ENCODE data around the gene CEBPG.

CEBPG gene

GRCh38 chr19:33395561-33396550, 22.3 kb downstream of the CEBPG start:
- DNase-seq: no peak

DNA sequence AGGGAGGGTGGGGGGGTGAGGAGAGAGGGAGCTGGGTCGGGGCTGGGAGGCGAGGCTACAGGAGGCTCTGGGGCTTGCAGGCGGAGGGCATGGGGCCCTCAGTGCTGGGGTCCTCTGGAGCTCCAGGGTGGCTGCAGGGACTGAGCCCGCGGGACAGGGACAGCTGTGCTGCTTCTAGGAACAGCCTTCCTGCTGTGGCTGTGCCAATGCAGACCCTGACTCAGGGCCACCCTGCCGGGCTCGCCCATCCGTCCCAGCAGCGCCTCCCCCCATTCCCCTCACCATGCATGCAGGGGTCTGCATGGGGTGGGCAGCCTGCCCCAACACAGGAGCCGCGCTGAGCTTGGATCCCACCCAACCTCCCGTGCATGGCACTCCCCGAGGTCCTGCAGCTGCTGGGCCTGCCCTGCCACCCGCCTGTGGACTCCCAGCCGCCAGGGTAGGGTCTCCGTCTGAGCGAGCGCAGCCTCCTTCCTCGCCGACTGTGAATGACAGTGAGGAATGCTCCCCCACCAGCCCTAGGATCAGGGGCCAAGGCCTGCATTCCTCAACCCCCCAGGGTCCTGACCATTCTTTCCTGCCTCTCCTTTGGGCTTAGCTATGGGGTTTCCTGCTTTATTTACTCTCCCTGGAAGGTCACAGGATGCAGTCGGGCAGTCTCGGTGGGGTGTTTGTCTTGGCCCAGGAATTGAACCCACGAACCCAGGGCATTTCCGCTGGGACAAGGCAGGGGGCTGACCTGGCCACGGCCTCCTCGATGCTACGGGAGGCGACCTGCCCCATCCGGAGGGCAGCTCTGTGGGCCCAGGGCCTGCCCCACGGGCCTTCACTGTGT, 23.4 kb downstream of the CEBPG start:
- DNase-seq: no peak

DNA sequence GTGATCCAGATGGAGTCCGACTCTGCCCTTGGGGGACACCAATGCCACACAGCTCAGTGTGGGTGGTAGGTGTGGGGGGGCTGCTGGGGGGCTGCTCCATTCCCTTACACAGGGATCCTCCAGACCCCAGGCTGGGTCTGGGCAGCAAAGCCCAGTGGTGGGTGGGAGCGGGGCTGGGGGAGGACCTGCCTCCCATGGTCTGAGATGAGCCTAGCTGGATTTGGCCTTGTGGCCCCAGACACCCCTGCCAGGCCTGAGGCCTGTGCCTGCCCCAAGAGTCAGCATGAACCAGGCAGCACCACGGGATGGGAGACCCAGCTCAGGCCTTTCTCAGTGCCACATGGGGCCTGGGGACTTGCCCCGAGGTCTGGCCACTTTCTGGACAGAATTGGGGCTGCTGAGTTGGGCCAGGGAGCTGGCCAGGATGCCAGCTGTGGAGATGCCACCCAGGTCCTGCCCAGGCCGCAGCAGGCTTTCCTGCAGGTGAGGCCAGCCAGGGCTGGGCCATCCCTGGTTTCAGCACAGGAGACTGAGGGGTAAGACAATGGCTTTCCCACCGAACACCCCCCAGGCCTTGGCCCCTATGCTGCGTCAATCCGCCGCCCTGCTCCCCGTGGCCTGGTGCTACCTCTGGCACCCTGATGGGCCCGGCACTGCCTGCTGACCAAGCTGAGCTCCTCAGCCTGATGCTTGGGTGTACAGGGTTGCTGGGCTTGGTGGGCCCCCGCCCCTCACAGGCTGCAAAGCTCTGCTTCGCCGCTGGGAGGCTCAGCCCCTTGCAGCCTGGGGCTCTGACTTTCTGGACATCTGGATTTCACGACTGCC, 24.2 kb downstream of the CEBPG start:
- no peak for DNase-seq

DNA sequence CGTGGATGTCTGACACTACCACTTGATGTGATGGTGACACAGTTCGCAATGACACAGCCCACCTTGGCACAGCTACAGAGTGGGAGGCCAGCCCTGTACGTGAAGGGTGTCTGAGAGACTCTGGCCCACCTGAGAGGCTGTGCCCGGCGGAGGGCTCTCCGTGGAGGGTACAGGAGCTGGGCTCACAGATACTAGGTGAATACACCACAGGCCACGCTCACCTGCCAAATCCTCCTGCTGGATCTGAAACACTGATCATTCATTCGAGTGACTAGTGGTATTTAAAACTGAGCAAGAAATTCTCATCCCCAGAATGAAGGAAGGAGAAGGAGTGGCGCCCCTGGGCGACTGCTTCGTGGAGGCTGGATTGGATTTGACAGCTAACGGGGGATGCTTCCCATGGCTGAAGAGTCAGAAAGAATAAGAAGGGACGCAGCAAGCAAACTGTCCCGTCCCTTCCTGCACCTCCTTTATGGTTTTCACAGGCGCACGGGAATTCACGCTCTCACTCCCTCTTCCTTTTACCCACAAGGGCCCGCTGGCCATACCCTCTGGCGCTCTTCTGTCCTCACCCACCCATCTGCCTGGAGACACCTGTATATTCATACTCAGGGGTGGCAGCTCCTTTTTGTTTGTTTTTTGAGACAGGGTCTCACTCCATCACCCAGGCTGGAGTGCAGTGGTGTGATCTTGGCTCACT, 25.0 kb downstream of the CEBPG start:
- DNase-seq: no peak

- no peak for DNase-seq
These were observed 25.7 kb downstream of the CEBPG start for GRCh38 chr19:33399081-33399744.

DNA sequence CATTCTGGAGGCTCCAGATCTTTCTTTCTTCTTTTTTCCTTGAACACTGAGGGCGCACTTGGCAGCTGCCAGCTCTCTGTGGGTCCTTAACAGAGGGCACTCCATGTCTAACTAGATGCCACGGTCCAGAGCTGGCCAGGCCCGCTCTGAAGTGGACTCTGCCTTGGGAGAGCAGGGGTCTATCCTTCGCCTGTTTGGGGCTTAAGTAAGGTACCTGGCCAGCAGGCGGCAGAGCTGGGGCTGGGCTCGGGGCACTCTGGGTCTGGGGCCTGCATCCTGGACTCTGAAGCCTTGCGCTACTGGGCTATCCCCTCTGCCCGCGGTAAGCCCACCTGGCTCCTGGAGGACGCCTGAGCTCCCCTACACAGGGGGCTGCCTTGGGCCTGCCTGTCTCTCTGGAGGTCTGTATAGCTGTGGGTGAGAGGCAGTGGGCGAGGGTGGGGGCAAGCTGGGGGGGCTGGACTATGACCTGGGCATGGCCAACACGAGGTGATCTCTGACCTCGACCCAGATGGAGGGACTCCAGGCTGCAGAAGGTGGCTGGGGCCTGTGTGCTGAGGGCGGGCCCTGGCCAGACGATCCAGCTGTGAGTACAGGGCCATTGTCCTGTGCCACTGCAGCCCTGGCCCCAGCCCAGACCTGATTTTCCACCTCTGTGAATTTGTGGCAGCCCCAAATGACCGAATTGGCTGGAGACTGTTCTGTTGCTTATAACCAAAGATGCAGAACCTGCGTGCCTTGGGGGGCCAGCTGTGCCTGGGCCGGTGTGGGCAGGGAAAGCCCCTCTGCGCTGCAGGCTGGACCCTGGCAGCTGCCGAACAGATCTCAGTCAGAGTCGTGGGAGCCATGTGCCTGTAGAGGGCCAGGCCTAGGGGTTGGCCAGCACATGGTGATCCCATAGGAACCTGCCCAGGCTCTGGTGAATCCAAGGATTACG, 26.5 kb downstream of the CEBPG start:
- no peak for DNase-seq

GRCh38 chr19:33400856-33401682, 27.6 kb downstream of the CEBPG start:
- DNase-seq: no peak

DNA sequence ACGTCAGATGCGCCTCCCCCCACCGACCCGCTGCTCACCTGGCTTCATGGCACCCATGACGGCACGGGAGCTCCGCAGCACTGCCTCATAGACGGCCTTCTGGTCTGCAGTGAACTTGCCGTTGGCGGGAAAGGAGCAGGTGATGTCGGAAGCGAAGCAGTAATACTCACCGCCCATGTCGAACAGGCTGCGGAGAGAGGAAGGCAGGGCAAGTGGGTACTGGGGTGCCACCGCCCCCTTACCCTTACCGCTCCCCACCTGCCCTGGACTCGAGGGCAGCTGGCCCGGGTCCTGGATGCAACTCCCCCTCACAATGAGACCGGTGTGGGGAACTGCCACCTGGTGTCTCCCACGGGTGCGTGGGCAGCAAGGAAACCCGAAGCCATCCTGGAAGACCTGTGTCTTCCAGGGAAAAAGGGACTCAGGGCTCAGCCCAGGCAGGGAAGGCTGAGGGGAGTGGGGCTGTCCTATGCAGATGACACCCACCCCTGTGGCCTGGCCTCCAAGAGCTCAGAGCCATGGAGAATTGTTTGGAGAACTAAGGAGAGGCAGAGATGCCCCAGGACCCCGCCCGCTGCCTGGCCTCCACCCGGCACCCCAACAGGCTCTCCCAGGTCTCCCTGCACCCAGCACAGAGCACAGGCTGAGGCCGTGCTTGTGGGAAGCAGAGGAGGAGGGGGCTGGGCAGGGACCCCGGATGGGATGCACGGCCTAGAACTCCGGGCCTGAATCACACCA, 28.3 kb downstream of the CEBPG start:
- no peak for DNase-seq

DNA sequence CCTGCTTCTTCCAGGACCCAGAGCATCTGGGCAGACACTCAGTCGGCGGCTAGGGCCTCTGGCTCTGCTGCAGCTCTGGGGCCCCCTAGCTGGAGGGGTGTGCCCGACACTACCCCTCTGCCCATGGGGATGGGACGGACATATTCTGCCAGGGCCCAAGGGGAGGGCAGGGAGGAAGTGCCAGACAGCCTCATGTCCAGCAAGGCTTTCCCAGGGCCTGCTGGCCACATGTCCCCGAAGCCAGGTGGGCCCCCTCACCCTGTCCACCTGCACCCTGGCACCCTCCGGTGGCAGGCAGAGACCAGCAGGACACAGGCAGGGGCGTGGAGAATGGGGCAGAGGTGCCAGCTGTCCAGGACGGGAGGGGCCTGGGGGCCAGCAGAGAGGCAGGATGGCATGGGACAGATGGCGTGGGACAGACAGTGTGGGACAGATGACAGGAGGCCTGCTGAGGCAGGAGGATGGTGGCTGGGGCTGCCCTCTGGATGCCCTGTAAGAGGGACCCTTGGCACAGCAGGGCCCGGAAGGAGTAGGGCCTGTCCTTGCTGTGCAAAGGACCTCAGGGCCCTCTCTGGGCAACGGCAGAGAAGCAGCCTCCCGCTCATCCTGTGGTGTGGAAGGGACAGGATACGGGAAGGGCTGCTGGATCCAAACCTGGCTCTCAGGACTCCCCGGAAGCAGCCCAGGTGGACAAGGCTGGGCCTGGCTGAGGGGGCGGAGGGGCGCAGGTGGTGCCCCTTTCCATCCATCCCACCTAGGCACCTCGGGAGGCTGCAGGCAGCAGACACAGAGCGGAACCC, 29.1 kb downstream of the CEBPG start:
- no peak for DNase-seq

GRCh38 chr19:33403221-33403972, 29.9 kb downstream of the CEBPG start:
- no peak for DNase-seq

- DNase-seq: no peak
These were observed 30.4 kb downstream of the CEBPG start for GRCh38 chr19:33403973-33404304.

DNA sequence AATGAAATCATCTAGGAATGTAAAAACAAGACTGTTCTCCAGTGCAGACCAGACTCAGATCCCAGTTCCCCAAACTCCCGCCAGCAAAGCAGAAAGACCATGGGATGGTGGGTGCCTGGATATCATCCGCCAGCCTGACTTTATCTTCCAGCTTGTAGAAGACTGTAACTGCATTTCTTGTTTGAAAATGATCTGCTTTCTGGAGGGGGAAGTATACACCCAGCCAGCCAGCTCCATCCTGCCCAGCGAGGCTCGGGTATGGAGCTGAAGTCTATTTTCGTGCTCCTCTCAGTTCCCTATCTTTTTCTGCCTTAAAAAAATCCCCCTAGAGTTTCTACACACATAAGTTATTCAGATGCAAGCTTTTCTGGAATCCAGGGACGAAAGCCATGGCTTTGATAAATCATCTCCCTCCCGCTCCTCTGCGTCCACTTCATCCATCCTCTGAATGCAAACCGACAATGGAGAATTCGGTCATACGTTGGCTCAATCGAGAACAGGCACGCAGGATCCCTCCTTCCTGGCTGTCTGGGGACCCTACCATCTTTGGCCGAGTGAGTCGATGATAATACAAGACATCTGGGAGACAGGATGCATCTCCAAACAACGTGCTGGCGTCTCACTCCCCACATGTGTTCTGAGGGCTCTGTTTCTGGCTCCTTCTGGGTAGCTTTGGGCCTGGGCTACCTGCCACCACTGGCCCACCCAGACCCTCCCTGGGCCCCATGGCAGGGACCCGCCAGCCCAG, 31.2 kb downstream of the CEBPG start:
- no peak for DNase-seq

DNA sequence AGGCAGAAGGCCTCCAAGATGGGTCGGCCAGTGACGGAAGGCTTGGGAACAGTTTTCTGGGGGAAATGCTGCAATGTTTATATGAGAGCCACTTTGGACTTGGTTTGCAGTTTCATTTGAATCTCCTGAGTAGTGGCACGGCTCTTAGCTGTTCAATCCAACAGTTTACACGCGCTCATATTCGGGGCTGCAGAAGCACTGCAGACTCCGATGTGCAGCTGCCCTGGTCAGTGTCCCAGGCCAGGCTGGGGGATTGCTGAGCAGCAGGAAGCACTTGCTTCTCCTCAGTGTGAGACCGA, 31.7 kb downstream of the CEBPG start:
- DNase-seq: no peak

GRCh38 chr19:33405553-33406461, 32.3 kb downstream of the CEBPG start:
- no peak for DNase-seq

GRCh38 chr19:33406521-33407139, 33.1 kb downstream of the CEBPG start:
- peak; percentile 23 for DNase-seq
